Esophagus squamous epithelium (tissue), 4 donors: Measurements from ENCODE around the gene HSD17B4.
"Not testable (repeated sequence)": the region's sequence is repeated elsewhere in the genome, so short reads cannot be mapped to it uniquely, and the experiment has no call there.

Experiments used
- CTCF ChIP-seq, 6 experiments: fragments of 450-650 bp in 4 of 6; fragments of 200-600 bp in 2 of 6; sonication (generic) in 2 of 6; IDR thresholded peaks; one replicate each; pipeline ENCODE4 v1.5.1; 2016 to 2019; ENCODE audit warnings: antibody characterized with exemption in 6 of 6, mild to moderate bottlenecking in 4 of 6, moderate library complexity in 4 of 6
- POLR2A ChIP-seq, 4 donors: fragments of 450-650 bp; IDR thresholded peaks; one replicate each; pipeline ENCODE4 v1.6.1; 2017; ENCODE audit warnings: antibody characterized with exemption in 4 of 4, mild to moderate bottlenecking in 4 of 4, moderate library complexity in 3 of 4

GRCh38 chr5:119503939-119504338 is 51.6 kb downstream of the HSD17B4 start:
- TF ChIP-seq CTCF, POLR2A (IDR thresholded peaks at IDR 0.05): not testable (repeated sequence)
